DOHH2 (cell line): Measurements from ENCODE around the gene PNRC2.

ENCODE experiments used
- CTCF ChIP-seq: fragments of 200-600 bp; sonication (generic); IDR thresholded peaks from one replicate; pipeline ENCODE4 v1.5.1; 2014; ENCODE audit warnings: antibody characterized with exemption, mild to moderate bottlenecking, low read depth, low read length; ENCODE audit not compliant: poor library complexity, severe bottlenecking
- EZH2phosphoT487 ChIP-seq: fragments of 200-600 bp; sonication (generic); IDR thresholded peaks from 2 replicates; pipeline ENCODE4 v1.6.1; 2017; ENCODE audit warnings: borderline replicate concordance, mild to moderate bottlenecking, antibody characterized with exemption, low read length, moderate library complexity, mixed read lengths

- TF ChIP-seq CTCF = no peak
- no peak for TF ChIP-seq EZH2phosphoT487
These were observed 29.4 kb upstream of the PNRC2 start for GRCh38 chr1:23930270-23930669.
